ENCODE data around the gene PKDCC.
A peak's percentile ranks its signal among the peaks of the same experiment; 100 is the strongest.

The PKDCC gene

GRCh38 chr2:42050010-42050702 lies 2.3 kb downstream of the PKDCC start:
- DNase-seq (ENCODE audit: low read depth in 2 of 2) = no peak

GRCh38 chr2:42050703-42051542 lies 3.1 kb downstream of the PKDCC start:
- DNase-seq (ENCODE audit: low read depth in 2 of 2) = no peak

- DNase-seq (ENCODE audit: low read depth in 2 of 2) = no peak
Measured at GRCh38 chr2:42051543-42052235, 3.9 kb downstream of the PKDCC start.

- DNase-seq (ENCODE audit: low read depth in 2 of 2) = no peak
Measured at GRCh38 chr2:42052702-42053481, 5.1 kb downstream of the PKDCC start.

- DNase-seq (ENCODE audit: low read depth in 2 of 2) = no peak
Measured at GRCh38 chr2:42053482-42053790, 5.6 kb downstream of the PKDCC start.

GRCh38 chr2:42053791-42054701 lies 6.2 kb downstream of the PKDCC start:
- no peak for DNase-seq (ENCODE audit: low read depth in 2 of 2)

GRCh38 chr2:42054714-42055430 lies 7.1 kb downstream of the PKDCC start:
- no peak for DNase-seq (ENCODE audit: low read depth in 2 of 2)

- DNase-seq (ENCODE audit: low read depth in 2 of 2) = no peak
Measured at GRCh38 chr2:42055573-42056514, 8.0 kb downstream of the PKDCC start.

- no peak for DNase-seq (ENCODE audit: low read depth in 2 of 2)
Measured at GRCh38 chr2:42057159-42057901, 9.5 kb downstream of the PKDCC start.

- no peak for DNase-seq (ENCODE audit: low read depth in 2 of 2)
Measured at GRCh38 chr2:42057902-42058450, 10.2 kb downstream of the PKDCC start.

- DNase-seq (ENCODE audit: low read depth in 2 of 2) = no peak
Measured at GRCh38 chr2:42059261-42059898, 11.6 kb downstream of the PKDCC start.

GRCh38 chr2:42060028-42060427 lies 12.2 kb downstream of the PKDCC start:
- no peak for DNase-seq (ENCODE audit: low read depth in 2 of 2)

- no peak for DNase-seq (ENCODE audit: low read depth in 2 of 2)
Measured at GRCh38 chr2:42060718-42061619, 13.1 kb downstream of the PKDCC start.

- DNase-seq (ENCODE audit: low read depth in 2 of 2) = no peak
Measured at GRCh38 chr2:42061839-42062238, 14.0 kb downstream of the PKDCC start.

- peak; percentile 72 to 73 for DNase-seq (ENCODE audit: low read depth in 2 of 2)
Measured at GRCh38 chr2:42063431-42064171, 15.8 kb downstream of the PKDCC start.
